ENCODE results near the gene STX4.

The STX4 gene

DNA sequence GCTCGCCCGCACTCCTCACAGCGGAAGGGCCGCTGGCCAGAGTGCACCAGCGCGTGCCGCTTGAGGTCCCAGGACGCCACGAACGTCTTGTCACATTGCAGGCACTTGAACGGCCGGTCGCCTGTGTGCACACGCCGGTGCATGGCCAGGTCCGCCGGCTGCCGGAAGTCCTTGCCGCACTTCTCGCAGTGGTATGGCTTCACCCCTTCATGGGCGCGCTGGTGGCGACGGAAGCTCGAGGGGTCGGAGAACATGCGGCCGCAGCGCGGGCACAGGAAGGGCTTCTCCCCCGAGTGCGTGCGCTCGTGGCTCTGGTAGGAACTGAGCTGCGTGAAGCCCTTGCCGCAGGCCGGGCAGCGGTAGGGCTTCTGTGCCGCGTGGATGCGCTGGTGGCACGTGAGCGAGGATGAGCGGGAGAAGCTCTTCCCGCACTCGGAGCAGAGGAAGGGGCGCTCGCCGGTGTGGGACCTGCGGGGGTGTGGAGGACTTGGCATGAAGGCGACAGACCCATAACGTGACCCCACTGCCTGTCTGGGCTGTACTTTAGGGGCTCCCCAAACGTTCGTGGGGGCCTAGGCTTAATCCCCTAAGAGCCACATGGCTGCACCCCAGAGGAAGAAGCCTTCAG lies 28.6 kb downstream of the STX4 start:
- Histone ChIP-seq H3K36me3 (ENCODE audit: insufficient read depth, low read length) (peaks cover 49% of the 10 kb centered on the region), H3K4me2 (ENCODE audit: low read length) (no peak overlapping the region), H3K27me3 (ENCODE audit: control insufficient read depth, insufficient read depth, low read length) (no peaks in the 10 kb centered on the region), H3K9ac (ENCODE audit: low read depth, low read length) (no peak overlapping the region), H3K4me3 (ENCODE audit: low read length) (no peak overlapping the region), H3K9me3 (replicated peaks; ENCODE audit: low read length) (no peaks in the 10 kb centered on the region), H3K4me1 (ENCODE audit: control insufficient read depth, insufficient read depth, low read length) (peaks cover 31% of the 10 kb centered on the region)

DNA sequence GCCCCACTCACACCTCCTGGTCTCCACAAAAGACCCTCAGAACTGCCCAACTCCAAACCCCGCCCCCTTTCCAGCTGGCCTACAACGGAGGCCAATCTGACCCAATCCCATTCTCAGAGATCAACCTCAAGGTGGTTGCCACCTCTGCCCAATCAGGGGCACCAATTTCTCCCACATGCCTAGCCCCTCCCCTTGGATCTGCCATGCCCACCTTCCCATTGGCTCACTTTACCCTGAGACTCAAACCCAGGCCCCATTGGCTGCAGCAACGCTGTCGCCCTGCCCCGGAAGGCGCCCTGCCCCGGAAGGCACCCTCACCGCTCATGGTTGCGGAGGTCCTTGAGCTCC lies 30.1 kb downstream of the STX4 start:
- peak overlapping the region; percentile 56 for H3K4me3 ChIP-seq (ENCODE audit: low read length)
- peaks cover 31% of the 10 kb centered on the region for H3K4me1 ChIP-seq (ENCODE audit: control insufficient read depth, insufficient read depth, low read length)
- H3K36me3 ChIP-seq (ENCODE audit: insufficient read depth, low read length) = peaks cover 43% of the 10 kb centered on the region

DNA sequence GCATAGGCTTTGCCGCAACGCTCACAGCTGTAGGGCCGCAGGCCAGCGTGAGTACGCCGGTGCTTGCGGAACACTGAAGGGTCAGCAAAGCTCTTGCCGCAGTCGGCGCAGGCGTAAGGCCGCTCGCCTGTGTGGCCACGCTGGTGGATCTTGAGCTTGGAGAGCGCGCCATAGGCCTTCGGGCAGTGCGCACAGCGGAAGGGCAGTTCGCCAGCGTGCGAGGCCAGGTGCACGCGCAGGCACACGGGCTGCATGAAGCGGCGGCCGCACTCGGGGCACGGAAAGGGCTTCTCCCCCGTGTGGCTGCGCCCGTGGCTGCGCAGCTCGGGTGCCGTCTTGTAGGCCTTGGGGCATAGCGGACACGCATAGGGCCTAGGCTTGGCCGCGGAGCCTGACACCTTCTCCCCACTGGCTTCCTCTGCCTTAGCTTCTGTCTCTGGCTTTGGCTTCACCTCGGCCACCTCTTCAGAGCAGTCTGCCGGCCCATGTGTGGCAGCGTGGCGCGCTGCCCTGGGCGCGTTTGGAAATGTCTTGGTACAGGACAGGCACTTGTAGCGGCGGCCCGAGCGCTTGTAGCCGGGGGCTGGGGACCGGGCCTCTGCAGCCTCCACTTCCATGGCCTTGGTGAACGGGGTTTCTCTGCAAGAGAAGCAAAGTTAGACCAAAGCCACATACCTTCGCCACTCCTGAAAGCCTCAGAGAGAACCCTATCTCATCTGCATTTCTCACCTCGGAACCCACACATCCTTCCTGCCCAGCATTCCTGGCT lies 30.7 kb downstream of the STX4 start:
- peaks cover 43% of the 10 kb centered on the region for H3K36me3 ChIP-seq (ENCODE audit: insufficient read depth, low read length)
- peak overlapping the region; percentile 56 for H3K4me3 ChIP-seq (ENCODE audit: low read length)
- peak overlapping the region; percentile 75 for H3K4me2 ChIP-seq (ENCODE audit: low read length)
- peaks cover 31% of the 10 kb centered on the region for H3K4me1 ChIP-seq (ENCODE audit: control insufficient read depth, insufficient read depth, low read length)
- H3K9me3 ChIP-seq (replicated peaks; ENCODE audit: low read length) = no peaks in the 10 kb centered on the region
- peak overlapping the region; percentile 84 for H3K9ac ChIP-seq (ENCODE audit: low read depth, low read length)
- no peaks in the 10 kb centered on the region for H3K27me3 ChIP-seq (ENCODE audit: control insufficient read depth, insufficient read depth, low read length)

More for the DNA sequence above, 30.1 kb downstream of the STX4 start:
- no peaks in the 10 kb centered on the region for H3K9me3 ChIP-seq (replicated peaks; ENCODE audit: low read length)
- peak overlapping the region; percentile 75 for H3K4me2 ChIP-seq (ENCODE audit: low read length)
- no peaks in the 10 kb centered on the region for H3K27me3 ChIP-seq (ENCODE audit: control insufficient read depth, insufficient read depth, low read length)
- H3K9ac ChIP-seq (ENCODE audit: low read depth, low read length) = peak overlapping the region; percentile 84

DNA sequence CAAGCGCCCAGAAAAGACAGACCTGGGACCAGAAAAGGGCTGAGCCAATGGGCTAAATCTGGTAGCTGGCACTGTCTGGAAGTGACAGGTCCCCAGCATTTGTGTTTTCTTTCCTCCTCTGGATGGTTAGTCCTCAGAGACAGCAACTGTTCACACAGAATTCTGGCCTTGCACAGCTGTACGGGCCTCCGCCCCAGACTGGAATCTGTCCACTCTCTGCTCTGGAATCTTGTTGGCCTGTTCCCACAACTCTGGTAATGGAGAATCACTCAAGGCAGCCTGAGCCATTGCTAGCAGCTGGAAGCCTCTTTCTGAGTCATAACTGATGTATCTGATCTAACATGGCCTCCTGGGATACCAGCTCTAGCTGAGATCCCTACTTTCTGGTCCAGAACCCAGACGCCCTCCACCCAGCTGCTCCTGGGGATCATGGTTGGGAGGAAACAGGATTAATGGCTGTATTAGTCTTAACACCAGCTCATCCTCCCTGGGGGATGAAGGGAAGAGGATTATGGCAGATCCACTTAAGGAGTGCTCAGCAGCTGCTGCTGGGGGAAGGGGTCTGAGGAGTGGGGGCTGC lies 31.6 kb downstream of the STX4 start:
- H3K9ac ChIP-seq (ENCODE audit: low read depth, low read length) = peak overlapping the region; percentile 84
- peak overlapping the region; percentile 75 for H3K4me2 ChIP-seq (ENCODE audit: low read length)
- peaks cover 38% of the 10 kb centered on the region for H3K36me3 ChIP-seq (ENCODE audit: insufficient read depth, low read length)
- H3K4me3 ChIP-seq (ENCODE audit: low read length) = peak overlapping the region; percentile 56
- no peaks in the 10 kb centered on the region for H3K27me3 ChIP-seq (ENCODE audit: control insufficient read depth, insufficient read depth, low read length)
- peaks cover 31% of the 10 kb centered on the region for H3K4me1 ChIP-seq (ENCODE audit: control insufficient read depth, insufficient read depth, low read length)
- no peaks in the 10 kb centered on the region for H3K9me3 ChIP-seq (replicated peaks; ENCODE audit: low read length)

DNA sequence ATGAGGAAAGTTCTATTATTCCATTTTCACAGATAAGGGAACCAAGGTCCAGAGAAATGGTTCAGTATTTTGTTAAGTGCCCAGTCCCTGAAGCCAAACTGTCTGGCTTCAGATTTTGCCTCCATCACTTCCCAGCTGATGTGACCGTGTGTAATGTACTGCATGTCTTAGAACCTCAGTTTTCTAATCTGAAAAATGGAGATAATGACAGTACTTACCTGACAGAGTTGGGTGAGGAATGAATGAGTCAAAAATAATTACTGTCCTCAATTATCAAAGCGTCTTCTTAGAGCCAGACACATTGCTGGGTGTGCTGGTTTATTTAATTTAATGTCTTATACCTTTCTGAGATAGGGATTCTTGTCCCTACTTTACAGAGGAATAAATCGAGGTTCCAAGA lies 34.0 kb downstream of the STX4 start:
- Histone ChIP-seq H3K9me3 (replicated peaks; ENCODE audit: low read length) (no peaks in the 10 kb centered on the region), H3K36me3 (ENCODE audit: insufficient read depth, low read length) (peaks cover 15% of the 10 kb centered on the region), H3K27me3 (ENCODE audit: control insufficient read depth, insufficient read depth, low read length) (no peaks in the 10 kb centered on the region), H3K4me2 (ENCODE audit: low read length) (no peak overlapping the region), H3K4me3 (ENCODE audit: low read length) (no peak overlapping the region), H3K9ac (ENCODE audit: low read depth, low read length) (no peak overlapping the region), H3K4me1 (ENCODE audit: control insufficient read depth, insufficient read depth, low read length) (peaks cover 44% of the 10 kb centered on the region)

DNA sequence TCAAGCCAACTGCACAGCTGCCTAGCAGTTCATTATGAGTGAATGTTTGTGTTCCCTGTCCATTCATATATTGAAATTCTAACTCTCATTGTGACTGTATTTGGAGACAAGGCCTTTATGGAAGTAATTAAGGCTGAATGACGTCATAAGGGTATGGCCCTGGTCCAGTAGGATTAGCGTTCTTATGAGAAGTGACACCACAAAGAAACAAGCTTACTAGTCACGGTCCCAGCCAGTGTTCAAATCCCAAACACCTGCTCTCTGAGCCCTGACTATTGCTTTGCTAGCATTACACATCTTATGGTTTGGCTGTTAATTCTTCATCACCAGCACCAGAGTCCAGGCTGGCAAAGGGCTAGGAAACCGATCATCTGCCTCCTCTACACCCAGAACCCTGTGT lies 38.5 kb downstream of the STX4 start:
- Histone ChIP-seq H3K9me3 (replicated peaks; ENCODE audit: low read length) (no peaks in the 10 kb centered on the region), H3K9ac (ENCODE audit: low read depth, low read length) (peak overlapping the region; percentile 96), H3K27me3 (ENCODE audit: control insufficient read depth, insufficient read depth, low read length) (no peaks in the 10 kb centered on the region), H3K4me1 (ENCODE audit: control insufficient read depth, insufficient read depth, low read length) (peaks cover 16% of the 10 kb centered on the region), H3K36me3 (ENCODE audit: insufficient read depth, low read length) (peaks cover 5% of the 10 kb centered on the region), H3K4me2 (ENCODE audit: low read length) (peak overlapping the region; percentile 87), H3K4me3 (ENCODE audit: low read length) (peak overlapping the region; percentile 97)

DNA sequence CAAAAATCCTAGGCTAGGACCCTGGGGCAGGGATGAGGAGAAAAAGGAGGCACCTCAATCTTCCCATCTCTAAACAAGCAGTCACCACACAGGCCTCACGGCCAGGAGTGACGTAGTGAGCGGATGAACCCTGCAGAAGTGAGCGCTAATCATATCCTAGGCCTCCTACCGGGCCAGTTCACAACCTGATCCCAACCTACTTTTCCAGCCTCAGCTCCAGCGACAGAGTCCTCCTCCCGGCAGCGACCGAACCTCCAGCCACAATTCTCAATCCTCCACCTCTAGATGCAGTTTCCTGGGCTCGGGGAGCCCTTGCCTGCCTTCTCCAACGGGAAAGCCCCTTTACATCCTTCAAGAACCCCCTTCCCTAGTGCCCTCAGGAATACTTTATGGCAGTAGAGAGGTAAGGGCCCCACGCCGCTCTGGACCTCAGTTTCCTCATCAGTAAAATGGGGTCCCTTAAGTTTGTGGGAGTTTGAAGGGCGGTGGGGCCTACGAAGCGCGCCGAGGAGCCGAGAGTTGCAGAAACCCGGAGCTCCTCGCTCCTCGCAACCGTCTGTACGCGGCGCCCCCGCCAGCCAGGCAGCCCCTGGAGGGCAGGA lies 39.3 kb downstream of the STX4 start:
- Histone ChIP-seq H3K4me2 (ENCODE audit: low read length) (peak overlapping the region; percentile 87), H3K4me3 (ENCODE audit: low read length) (peak overlapping the region; percentile 97), H3K9ac (ENCODE audit: low read depth, low read length) (peak overlapping the region; percentile 96), H3K9me3 (replicated peaks; ENCODE audit: low read length) (no peaks in the 10 kb centered on the region), H3K36me3 (ENCODE audit: insufficient read depth, low read length) (peaks cover 13% of the 10 kb centered on the region), H3K27me3 (ENCODE audit: control insufficient read depth, insufficient read depth, low read length) (no peaks in the 10 kb centered on the region), H3K4me1 (ENCODE audit: control insufficient read depth, insufficient read depth, low read length) (peaks cover 16% of the 10 kb centered on the region)

DNA sequence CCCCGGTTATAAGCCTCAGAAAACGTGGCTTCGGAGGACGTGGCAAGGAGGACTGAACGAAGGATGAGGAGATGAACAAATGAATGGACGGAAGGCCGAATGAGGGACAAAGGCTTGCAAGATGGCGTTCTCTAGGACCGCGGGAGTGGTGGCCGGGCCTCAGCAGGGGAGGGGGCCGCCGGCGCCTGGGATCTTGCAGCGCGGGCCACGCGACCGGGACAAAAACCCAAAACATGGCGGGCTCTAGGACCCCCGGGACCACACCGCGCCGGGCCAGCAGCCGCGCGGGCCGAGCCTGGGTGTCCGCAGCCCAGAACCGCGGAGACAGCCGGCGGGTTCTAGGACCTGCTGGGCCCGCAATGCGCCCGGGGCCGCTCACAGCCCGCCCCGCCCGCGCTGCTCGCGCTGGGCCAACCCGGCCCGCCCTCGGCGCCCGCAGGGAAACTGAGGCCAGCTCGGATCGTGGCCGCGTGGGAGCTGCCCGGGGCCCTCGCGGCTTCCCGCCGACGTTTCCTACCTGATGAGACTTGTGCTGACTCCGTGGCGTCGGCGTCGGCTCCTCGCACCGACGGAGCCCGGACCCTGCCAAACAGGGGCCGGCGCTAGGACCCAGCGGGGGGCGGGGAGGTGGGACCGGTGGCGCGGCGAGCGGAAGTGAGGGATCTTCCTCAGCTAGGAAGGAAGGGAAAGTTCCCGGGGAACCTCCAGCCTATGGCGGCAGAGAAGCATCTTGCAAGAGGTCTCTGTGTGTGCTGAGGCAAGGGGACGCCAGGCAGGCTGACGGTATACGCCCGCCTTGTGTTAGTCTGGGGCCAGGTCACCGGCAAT lies 40.0 kb downstream of the STX4 start:
- Histone ChIP-seq H3K36me3 (ENCODE audit: insufficient read depth, low read length) (peaks cover 20% of the 10 kb centered on the region), H3K27me3 (ENCODE audit: control insufficient read depth, insufficient read depth, low read length) (no peaks in the 10 kb centered on the region), H3K4me3 (ENCODE audit: low read length) (peak overlapping the region; percentile 97), H3K9me3 (replicated peaks; ENCODE audit: low read length) (no peaks in the 10 kb centered on the region), H3K4me2 (ENCODE audit: low read length) (peak overlapping the region; percentile 87), H3K9ac (ENCODE audit: low read depth, low read length) (peak overlapping the region; percentile 96), H3K4me1 (ENCODE audit: control insufficient read depth, insufficient read depth, low read length) (peaks cover 16% of the 10 kb centered on the region)

DNA sequence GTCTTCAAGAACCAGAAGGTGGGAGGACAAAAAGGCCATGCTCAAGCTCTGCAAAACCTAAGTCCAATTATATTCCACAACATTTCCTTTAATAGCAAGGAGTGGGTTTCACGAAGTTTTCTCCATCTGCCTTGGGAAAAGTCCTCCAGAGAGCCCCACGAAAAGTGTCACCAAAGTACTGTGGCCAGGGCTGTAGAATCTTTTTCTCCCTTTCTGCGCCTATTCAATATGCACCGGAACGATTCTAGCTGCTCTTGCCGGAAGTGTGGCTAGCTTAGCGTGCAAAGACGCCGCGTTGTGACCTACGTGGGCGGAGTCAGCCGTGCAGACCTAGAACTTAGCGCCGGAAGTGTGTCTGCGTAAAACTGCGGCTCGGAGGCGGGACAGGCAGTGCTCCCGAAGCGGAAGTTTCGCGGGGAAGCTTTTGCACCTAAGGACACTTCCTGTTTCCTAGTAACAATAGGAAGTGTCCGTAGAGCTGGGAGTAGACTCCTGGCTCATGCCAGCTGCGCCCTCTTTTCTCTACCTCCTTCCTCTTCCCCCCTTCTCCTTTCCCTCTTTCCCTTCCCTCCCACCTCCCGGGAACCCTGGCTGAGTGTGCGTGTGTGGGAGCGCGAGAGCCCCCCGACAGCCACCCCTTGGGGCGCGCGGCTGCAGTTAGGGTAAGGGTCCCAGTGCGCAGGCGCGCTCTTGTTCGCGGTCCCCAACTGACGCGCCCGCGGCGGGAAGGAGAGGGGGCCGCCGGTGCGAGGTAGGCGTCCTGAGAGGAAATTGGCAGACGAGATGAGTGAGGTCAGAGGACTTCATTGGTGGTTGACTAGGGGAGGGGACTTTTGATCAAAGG lies 40.8 kb downstream of the STX4 start, which contains the start of the genes ZNF646 and ZNF668:
Gene ZNF646 (plus strand): TSS at position 453 of the 844 bp plus-strand sequence. CDS start 1,903 bp downstream, outside the sequence.
Gene ZNF668 (minus strand): TSS at position 271 of the 844 bp plus-strand sequence. CDS start 9,781 bp downstream, outside the sequence.
- peak within 1 kb of the TSS; percentile 96 for H3K9ac ChIP-seq (ENCODE audit: low read depth, low read length)
- H3K36me3 ChIP-seq (ENCODE audit: insufficient read depth, low read length) = peaks cover 28% of the 10 kb centered on the region
- H3K4me2 ChIP-seq (ENCODE audit: low read length) = peak within 1 kb of the TSS; percentile 87
- H3K4me1 ChIP-seq (ENCODE audit: control insufficient read depth, insufficient read depth, low read length) = peaks cover 16% of the 10 kb centered on the region
- no peaks in the 10 kb centered on the region for H3K9me3 ChIP-seq (replicated peaks; ENCODE audit: low read length)
- peak within 1 kb of the TSS; percentile 97 for H3K4me3 ChIP-seq (ENCODE audit: low read length)
- H3K27me3 ChIP-seq (ENCODE audit: control insufficient read depth, insufficient read depth, low read length) = no peaks in the 10 kb centered on the region

DNA sequence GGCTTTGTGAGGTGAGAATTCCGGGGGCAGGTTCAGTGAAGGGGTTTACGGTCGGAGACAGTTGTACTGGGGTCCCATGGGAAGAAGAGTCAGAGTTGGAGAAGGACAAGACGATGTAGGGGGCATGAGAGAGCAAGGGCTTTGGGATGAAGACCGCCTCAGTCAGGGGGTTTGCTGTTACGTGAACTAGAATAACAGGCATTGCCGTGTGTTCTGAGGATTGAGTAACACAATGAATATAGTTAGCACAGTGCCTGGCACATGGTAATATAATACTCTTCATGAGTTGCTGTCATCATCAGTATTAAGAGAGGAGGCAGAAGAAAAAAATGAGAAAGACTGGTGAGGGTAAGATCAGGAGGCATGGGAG lies 41.4 kb downstream of the STX4 start:
- peak overlapping the region; percentile 96 for H3K9ac ChIP-seq (ENCODE audit: low read depth, low read length)
- H3K27me3 ChIP-seq (ENCODE audit: control insufficient read depth, insufficient read depth, low read length) = no peaks in the 10 kb centered on the region
- peaks cover 31% of the 10 kb centered on the region for H3K36me3 ChIP-seq (ENCODE audit: insufficient read depth, low read length)
- H3K4me1 ChIP-seq (ENCODE audit: control insufficient read depth, insufficient read depth, low read length) = peaks cover 16% of the 10 kb centered on the region
- no peaks in the 10 kb centered on the region for H3K9me3 ChIP-seq (replicated peaks; ENCODE audit: low read length)
- H3K4me3 ChIP-seq (ENCODE audit: low read length) = peak overlapping the region; percentile 97
- H3K4me2 ChIP-seq (ENCODE audit: low read length) = peak overlapping the region; percentile 85

Data from skeletal muscle satellite cell (primary cell).